Hematopoietic multipotent progenitor cell treated with erythropoietin and hydrocortisone succinate and interleukin-3 and kit ligand, for 17 days (in vitro differentiated cells): Measurements from ENCODE around the gene RNF20.

Source experiments
- DNase-seq: peaks from one replicate; pipeline ENCODE4 v3.0.0-alpha.2; 2015; ENCODE audit warnings: low spot score

Gene RNF20

DNA sequence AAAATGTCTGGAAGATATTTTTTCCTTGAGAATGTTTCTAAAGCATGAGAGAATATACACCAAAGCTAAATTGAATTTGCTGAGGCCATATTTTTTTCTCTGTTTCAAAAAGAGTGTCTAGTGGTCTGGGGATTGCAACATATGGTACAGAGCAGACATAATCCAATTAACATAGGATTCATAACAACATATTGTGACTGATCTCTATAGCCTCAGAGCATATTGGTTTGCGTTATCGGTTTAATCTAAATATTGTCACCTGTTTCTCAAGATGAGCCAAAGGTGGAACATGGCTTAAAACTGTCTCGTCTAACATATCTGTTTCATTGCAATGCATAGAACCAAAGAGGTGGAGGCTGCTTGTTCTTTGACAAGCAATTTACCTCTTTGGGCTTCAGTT, 57.2 kb downstream of the RNF20 start:
- no peak for DNase-seq

DNA sequence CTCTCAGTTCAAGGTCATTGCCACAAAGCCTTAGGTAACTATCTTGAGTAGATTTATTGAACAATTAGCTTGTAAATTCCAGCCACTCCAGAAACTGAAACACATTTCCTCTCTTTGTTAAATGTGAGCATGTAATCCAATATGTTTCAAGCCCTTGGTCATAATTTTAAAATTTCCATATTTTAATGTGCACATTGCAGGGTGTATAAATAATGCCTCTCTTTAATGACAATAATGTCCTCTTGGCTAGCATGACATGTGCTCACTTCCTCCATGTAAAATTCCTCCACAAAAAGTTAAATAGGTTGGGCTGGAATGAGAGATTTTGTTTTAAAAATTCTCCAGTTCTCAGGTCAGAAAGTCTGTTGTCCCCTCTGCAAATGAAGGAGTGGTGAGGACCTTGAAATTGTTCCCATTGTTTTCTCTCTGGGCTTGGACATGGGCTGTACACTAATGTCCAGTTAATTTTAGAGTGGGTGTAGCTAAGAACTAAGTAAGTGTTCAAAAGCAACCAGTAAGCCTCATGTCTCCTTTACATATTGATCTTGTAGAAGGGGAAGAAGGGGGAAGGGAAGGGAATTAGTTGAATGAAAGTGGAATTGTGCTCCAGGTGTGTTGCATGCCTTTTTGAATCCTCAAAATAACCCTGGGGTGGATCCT, 58.3 kb downstream of the RNF20 start:
- no peak for DNase-seq

DNA sequence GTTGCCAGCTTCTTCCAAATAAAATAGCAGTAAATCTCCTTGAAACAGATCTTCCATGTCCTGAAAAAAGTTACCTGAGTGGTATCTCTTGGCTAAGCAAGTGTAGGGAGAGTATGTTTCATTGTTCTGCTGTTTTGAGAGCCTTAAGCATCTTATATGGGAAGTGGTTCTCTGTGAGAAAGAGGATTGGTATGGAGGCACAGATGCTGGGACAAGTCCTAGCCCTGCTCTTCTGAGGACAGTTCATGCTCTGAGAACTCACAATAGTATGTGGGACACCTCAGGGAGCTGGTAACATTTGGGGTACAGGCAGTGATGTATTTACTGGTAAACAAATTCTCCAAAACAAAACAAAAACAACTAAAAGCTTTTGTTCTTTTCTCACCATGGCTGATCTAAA, 59.1 kb downstream of the RNF20 start:
- no peak for DNase-seq

DNA sequence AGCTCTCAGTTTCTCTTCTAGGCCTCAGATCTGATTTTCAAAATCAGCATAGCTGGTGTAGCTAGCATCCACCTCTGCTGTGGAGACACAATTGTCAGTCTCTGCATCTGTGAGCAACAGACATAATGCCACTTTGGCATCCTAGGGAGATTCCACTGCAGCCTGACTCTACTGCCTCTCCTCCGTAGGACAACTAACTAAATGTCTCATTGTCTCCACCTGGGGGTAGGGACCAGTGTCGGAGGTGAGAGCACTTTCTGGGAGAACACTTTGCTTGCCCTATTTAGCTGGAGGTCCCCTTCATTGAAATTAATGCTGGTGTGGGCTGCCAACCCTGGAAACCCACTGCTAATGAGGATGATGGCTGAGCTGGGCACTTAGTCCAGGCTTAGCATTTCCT, 59.7 kb downstream of the RNF20 start:
- no peak for DNase-seq

DNA sequence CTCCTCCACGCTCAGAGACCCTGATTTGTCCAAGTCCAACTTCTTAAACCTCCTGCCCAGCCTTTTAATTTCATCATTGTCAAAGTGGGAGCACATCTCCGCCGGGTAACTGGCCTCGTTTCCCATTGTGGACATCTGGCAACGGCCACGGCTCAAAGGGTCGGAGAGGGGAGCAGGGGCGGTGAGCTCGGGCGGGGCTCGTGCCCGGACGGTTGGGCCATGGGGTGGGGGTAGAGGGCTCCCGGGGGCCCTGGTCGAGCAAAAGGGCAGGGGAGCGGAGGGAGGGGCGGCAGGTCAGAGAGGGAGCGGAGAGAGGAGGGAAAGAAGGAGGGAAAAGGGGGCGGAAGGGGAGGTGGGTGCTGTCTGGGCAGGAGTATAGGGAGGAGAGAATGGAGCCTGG, 61.1 kb downstream of the RNF20 start, which contains the start of gene PPP3R2:
Gene PPP3R2 (minus strand): TSS at position 174 of the 400 bp plus-strand sequence. CDS start 48 bp downstream, at position 126.
- DNase-seq = no peak

DNA sequence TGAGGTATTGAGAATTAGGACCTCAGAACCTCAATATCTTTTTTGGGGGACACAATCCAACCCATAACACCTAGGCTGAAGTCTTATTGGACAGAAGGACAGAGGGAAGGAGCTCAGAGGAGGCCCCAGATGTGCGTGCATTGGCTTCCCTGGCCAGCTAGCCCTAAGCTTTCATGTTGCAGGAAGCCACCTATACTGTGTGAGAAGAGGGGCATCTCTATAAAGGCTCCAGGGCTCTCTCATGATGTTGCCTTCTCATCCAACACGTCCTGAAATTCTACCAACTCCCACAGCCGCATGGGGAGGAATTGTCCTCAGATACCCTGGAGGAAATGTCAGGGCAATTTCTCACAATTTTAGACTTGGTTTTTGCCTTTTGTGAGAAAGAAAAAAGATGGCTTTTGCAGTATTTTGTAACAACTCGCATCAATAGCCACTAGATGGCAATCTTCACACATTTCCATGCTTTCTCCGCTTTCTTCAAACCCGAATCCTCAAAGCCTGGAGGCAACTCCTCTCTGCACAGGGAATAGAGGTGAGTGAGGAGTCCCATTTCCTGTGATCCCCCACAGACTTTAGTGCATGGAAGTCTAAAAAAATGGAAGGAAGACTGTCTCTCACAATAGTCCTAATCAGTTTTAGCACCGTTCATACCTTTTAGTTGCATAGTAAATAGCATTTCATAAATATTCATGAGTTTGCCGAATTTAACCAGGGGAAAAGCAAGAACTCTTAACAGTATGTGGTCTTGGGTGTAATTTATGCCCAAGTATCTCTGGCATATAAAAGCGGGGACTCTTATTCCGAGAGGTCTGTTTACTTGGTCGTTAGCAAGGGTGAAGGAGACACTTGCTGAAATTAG, 68.5 kb downstream of the RNF20 start:
- DNase-seq = peak; percentile 71

DNA sequence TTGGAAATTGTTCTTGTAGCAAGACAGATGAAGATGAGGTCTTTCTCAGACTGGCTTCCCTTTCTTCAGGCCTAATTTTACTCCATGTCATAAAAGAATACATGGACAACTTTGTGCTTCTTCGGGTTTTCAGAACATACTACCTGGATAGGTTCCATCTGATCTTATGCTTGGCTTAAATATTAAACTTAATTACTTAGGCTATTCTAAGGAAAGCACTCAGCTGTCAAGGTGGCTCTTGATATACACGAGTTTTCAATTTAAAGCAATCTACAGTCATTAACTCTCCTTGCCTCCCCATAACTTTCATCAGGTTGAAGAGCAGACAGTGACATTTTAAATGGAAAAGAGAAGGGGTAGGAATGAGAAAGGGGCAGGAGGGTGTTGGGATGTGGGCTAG, 70.6 kb downstream of the RNF20 start:
- DNase-seq = no peak

DNA sequence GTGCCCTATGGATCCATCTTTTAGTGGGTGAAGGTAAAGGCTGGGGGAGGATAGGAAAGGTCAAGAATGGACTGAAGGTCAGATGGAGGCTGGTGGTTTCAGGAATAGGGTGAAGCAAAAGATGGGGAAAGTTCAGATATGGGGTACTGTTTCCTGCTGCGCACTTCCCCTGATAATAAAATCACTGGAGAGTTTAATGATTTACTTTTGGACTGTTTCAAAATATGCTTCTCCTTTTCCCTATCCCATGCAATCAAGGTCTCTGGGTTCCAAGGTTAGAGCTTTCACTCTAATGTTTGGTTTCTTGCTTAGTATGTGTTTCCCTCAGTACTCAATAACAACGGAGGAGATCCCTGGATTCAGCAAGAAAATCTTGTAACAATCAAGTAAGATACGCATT, 71.9 kb downstream of the RNF20 start:
- DNase-seq = no peak
